ENCODE measurements around the gene FGF6.

FGF6 gene

GRCh38 chr12:4432878-4433744 is 12.5 kb downstream of the FGF6 start:
- no peak for TF ChIP-seq TEAD4 (IDR thresholded peaks at IDR 0.05)
- TF ChIP-seq TAF1 (IDR thresholded peaks at IDR 0.05; ENCODE audit: low read depth): no peak
- no peak for TF ChIP-seq CEBPB (IDR thresholded peaks at IDR 0.05)
- no peak for TF ChIP-seq TCF12 (IDR thresholded peaks at IDR 0.05; ENCODE audit: low read depth)
- TF ChIP-seq FOXM1 (IDR thresholded peaks at IDR 0.05; ENCODE audit: borderline replicate concordance, low read depth): no peak
- TF ChIP-seq EGR1 (IDR thresholded peaks at IDR 0.05): no peak
- TF ChIP-seq REST (IDR thresholded peaks at IDR 0.05; ENCODE audit: low read depth): no peak
- no peak for TF ChIP-seq YY1 (IDR thresholded peaks at IDR 0.05; ENCODE audit: low read depth)
- TF ChIP-seq EP300 (IDR thresholded peaks at IDR 0.05; ENCODE audit: borderline replicate concordance): no peak
- no peak for TF ChIP-seq CREB1 (IDR thresholded peaks at IDR 0.05; ENCODE audit: low read depth)
- no peak for TF ChIP-seq NFIC (IDR thresholded peaks at IDR 0.05)
- no peak for TF ChIP-seq MAX (IDR thresholded peaks at IDR 0.05)
- no peak for TF ChIP-seq ZBTB7A (IDR thresholded peaks at IDR 0.05; ENCODE audit: low read depth)
- TF ChIP-seq RAD21 (IDR thresholded peaks at IDR 0.05; ENCODE audit: low read depth): no peak
- TF ChIP-seq USF1 (IDR thresholded peaks at IDR 0.05): no peak

- TF ChIP-seq NFIC (IDR thresholded peaks at IDR 0.05): no peak
- TF ChIP-seq RAD21 (IDR thresholded peaks at IDR 0.05; ENCODE audit: low read depth): no peak
- TF ChIP-seq ZBTB7A (IDR thresholded peaks at IDR 0.05; ENCODE audit: low read depth): no peak
- TF ChIP-seq CEBPB (IDR thresholded peaks at IDR 0.05): no peak
- TF ChIP-seq EP300 (IDR thresholded peaks at IDR 0.05; ENCODE audit: borderline replicate concordance): no peak
- 0 out of 2 replicates have a peak, but pooled peaks have one; percentile 6 for TF ChIP-seq MAX (IDR thresholded peaks at IDR 0.05)
- TF ChIP-seq USF1 (IDR thresholded peaks at IDR 0.05): no peak
- no peak for TF ChIP-seq YY1 (IDR thresholded peaks at IDR 0.05; ENCODE audit: low read depth)
These were observed 13.7 kb downstream of the FGF6 start for GRCh38 chr12:4431866-4432265.

GRCh38 chr12:4431436-4431835 is 14.2 kb downstream of the FGF6 start:
- TF ChIP-seq FOXM1 (IDR thresholded peaks at IDR 0.05; ENCODE audit: borderline replicate concordance, low read depth) (no peak), RAD21 (IDR thresholded peaks at IDR 0.05; ENCODE audit: low read depth) (no peak), TEAD4 (IDR thresholded peaks at IDR 0.05) (no peak), ZBTB7A (IDR thresholded peaks at IDR 0.05; ENCODE audit: low read depth) (no peak), TAF1 (IDR thresholded peaks at IDR 0.05; ENCODE audit: low read depth) (no peak), EGR1 (IDR thresholded peaks at IDR 0.05) (no peak), USF1 (IDR thresholded peaks at IDR 0.05) (no peak), TCF12 (IDR thresholded peaks at IDR 0.05; ENCODE audit: low read depth) (no peak), NFIC (IDR thresholded peaks at IDR 0.05) (no peak), YY1 (IDR thresholded peaks at IDR 0.05; ENCODE audit: low read depth) (no peak), MAX (IDR thresholded peaks at IDR 0.05) (no peak), REST (IDR thresholded peaks at IDR 0.05; ENCODE audit: low read depth) (no peak), EP300 (IDR thresholded peaks at IDR 0.05; ENCODE audit: borderline replicate concordance) (no peak)

- no peak for TF ChIP-seq RAD21 (IDR thresholded peaks at IDR 0.05; ENCODE audit: low read depth)
- TF ChIP-seq EP300 (IDR thresholded peaks at IDR 0.05; ENCODE audit: borderline replicate concordance): no peak
- no peak for TF ChIP-seq EGR1 (IDR thresholded peaks at IDR 0.05)
- no peak for TF ChIP-seq YY1 (IDR thresholded peaks at IDR 0.05; ENCODE audit: low read depth)
- TF ChIP-seq CREB1 (IDR thresholded peaks at IDR 0.05; ENCODE audit: low read depth): no peak
- TF ChIP-seq ZBTB7A (IDR thresholded peaks at IDR 0.05; ENCODE audit: low read depth): no peak
- TF ChIP-seq FOXM1 (IDR thresholded peaks at IDR 0.05; ENCODE audit: borderline replicate concordance, low read depth): no peak
- no peak for TF ChIP-seq REST (IDR thresholded peaks at IDR 0.05; ENCODE audit: low read depth)
- TF ChIP-seq TCF12 (IDR thresholded peaks at IDR 0.05; ENCODE audit: low read depth): no peak
- no peak for TF ChIP-seq CEBPB (IDR thresholded peaks at IDR 0.05)
- TF ChIP-seq NFIC (IDR thresholded peaks at IDR 0.05): no peak
- no peak for TF ChIP-seq USF1 (IDR thresholded peaks at IDR 0.05)
- no peak for TF ChIP-seq TEAD4 (IDR thresholded peaks at IDR 0.05)
- no peak for TF ChIP-seq TAF1 (IDR thresholded peaks at IDR 0.05; ENCODE audit: low read depth)
- no peak for TF ChIP-seq MAX (IDR thresholded peaks at IDR 0.05)
These were observed 21.2 kb downstream of the FGF6 start for GRCh38 chr12:4424422-4424821.

Measured in Ishikawa (cell line).